LNCaP clone FGC (cell line): ENCODE results near the gene CPNE9.

ENCODE experiments used
- DNase-seq: peaks from one replicate; pipeline ENCODE4 v3.0.0-alpha.2; 2011; ENCODE audit warnings: low read depth
- H3K4me3 ChIP-seq: 2 replicates; pipeline ENCODE4 v1.5.1; 2011; ENCODE audit warnings: mild to moderate bottlenecking, low read depth, low read length, control low read depth
- CTCF ChIP-seq: IDR thresholded peaks from 2 replicates; pipeline ENCODE4 v1.5.1; 2012; ENCODE audit warnings: mild to moderate bottlenecking; ENCODE audit not compliant: control insufficient read depth, insufficient read depth; ENCODE audit errors: extremely low read depth

The CPNE9 gene

GRCh38 chr3:9744162-9744561 is 40.5 kb downstream of the CPNE9 start:
- no peak for TF ChIP-seq CTCF
- DNase-seq = no peak
- H3K4me3 ChIP-seq = no peak overlapping the region

- DNase-seq = no peak
- H3K4me3 ChIP-seq = no peak overlapping the region
- TF ChIP-seq CTCF = no peak
These were observed 41.9 kb downstream of the CPNE9 start for GRCh38 chr3:9745521-9745920.

- TF ChIP-seq CTCF = no peak
- no peak overlapping the region for H3K4me3 ChIP-seq
- no peak for DNase-seq
These were observed 42.7 kb downstream of the CPNE9 start for GRCh38 chr3:9746330-9746729.

GRCh38 chr3:9747267-9747666 is 43.6 kb downstream of the CPNE9 start:
- no peak overlapping the region for H3K4me3 ChIP-seq
- DNase-seq = no peak
- no peak for TF ChIP-seq CTCF

GRCh38 chr3:9748031-9748430 is 44.4 kb downstream of the CPNE9 start:
- DNase-seq = no peak
- TF ChIP-seq CTCF = no peak

GRCh38 chr3:9749296-9749644 is 45.6 kb downstream of the CPNE9 start:
- H3K4me3 ChIP-seq = peak overlapping the region; percentile 88
- TF ChIP-seq CTCF = no peak
- no peak for DNase-seq

More at GRCh38 chr3:9748031-9748430, 44.4 kb downstream of the CPNE9 start:
- no peak overlapping the region for H3K4me3 ChIP-seq

- no peak for TF ChIP-seq CTCF
- DNase-seq = peak; percentile 94
- peak within 1 kb of the TSS; percentile 88 for H3K4me3 ChIP-seq
These were observed 46.3 kb downstream of the CPNE9 start, which contains the start of gene OGG1 for GRCh38 chr3:9749645-9750555. TSS of gene OGG1 (plus strand) at chr3:9749952. CDS start at chr3:9750287, 335 bp downstream.
